GM18520 (cell line): ENCODE results near the gene SLC25A13.
"Not testable (repeated sequence)": the region's sequence is repeated elsewhere in the genome, so short reads cannot be mapped to it uniquely, and the experiment has no call there.

ENCODE experiments used
- ATAC-seq: cut with Tn5 transposase; IDR thresholded peaks from one replicate; pipeline ENCODE4 v1.9.1; 2021; ENCODE audit not compliant: unreplicated experiment

The SLC25A13 gene

GRCh38 chr7:96321658-96322372, at the start of gene SLC25A13:
Gene SLC25A13 (minus strand): TSS chr7:96322098. CDS start chr7:96321956, 142 bp downstream.
- peak; percentile 70 for ATAC-seq

- ATAC-seq: not testable (repeated sequence)
Measured at GRCh38 chr7:96365916-96366315, 44.0 kb upstream of the SLC25A13 start.

DNA sequence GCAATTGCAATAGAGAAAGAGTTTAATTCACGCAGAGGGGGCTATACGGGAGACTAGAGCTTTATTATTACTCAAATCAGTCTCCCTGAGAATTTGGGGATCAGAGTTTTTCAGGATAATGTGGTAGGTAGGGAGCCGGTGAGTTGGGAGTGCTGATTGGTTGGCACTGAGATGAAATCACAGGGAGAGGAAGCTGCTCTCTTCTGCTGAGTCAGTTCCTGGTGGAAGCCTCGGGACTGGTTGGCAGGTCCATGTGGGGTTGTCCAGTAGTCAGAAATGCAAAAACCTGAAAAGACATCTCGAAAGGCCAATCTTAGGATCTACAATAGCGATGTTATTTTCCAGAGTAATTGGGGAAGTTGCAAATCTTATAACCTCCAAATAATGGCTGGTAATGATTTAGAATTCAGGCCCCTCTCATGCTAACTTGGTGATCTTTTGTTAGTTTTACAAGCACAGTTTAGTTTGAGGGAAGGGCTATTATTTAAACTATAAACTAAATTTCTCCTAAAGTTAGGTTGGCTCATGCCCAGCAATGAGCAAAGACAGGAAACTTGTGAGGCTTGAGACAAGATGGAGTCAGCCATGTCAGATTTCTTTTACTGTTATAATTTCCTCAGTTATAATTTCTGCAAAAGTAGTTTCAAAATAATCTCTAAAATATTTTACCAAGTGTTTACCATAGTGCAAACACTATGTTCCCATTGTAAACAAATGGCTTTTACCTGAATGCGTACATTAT, 39.4 kb upstream of the SLC25A13 start:
- no peak for ATAC-seq

DNA sequence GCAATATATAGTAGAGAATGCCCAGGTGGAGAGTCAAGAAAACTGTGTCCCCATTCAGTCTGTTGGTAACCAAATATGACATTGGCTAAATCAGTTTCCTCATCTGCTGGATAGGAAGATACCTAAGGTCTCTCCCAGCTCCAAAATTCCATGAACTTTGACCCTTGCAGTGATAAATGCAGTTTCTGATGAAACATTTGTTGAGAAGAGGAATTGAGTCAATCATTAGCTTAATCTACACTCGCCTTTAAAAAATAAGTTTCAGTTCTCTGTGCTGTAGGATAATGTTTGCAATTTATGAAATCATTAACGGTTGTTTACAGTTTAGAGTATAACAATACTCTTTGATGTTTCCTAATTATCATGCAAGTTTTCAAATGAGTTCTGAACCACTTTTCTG, 38.0 kb upstream of the SLC25A13 start:
- ATAC-seq: no peak

DNA sequence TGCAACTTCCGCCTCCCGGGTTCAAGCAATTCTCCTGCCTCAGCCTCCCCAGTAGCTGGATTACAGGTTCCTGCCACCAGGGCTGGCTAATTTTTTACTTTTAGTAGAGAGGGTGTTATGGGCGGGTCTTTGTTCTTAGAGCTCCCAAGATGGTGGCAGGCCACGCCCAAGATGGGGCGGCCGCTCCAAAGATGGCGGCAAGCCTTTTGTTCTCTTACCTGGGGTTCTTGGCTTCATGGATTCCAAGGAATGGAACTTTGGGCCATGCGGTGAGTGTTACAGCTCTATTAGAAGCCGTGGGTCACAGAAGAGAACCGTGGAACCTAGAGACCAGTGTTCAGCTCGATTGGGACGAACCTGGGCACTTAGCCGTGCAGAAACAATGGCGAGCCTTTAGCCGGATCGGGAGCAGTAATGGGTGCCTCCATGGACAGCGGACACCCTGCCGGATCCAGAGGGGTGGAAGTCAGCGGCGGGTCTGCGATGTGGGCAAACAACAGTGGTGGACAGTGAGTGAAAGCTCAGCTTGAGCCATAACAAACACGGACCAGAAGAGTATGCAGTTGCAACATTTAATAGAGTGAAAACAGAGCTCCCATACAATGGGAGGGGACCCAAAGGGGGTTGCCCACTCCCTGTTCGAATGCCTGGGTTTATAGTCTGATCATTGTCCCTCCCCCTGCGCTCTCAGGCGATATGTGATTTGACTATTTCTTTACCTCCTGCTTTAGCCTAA, 36.5 kb upstream of the SLC25A13 start:
- not testable (repeated sequence) for ATAC-seq

DNA sequence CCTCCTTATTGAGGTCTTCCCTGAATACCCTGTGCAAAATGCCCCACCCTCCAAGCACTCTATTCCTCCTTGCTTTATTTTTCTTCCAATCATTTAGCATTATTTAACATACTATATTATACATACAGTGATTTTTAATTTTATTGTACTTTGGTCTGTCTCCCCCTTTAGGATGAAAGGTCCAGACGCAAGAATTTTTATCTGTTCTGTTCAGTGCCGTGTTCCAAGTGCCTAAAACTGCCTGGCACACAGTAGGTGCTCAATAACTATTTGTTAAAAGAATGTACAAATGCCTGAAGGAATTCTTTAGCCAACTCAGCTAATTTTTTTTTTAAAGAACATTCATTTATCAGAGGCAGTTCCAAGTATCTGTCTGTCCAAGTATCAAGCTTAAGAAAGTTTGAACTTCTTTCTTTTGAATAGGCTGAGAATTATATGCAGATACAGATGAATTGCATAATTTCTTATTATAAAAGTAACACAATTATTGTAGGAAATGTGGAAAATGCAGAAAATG, 34.1 kb upstream of the SLC25A13 start:
- no peak for ATAC-seq

GRCh38 chr7:96354881-96355280, 33.0 kb upstream of the SLC25A13 start:
- no peak for ATAC-seq

DNA sequence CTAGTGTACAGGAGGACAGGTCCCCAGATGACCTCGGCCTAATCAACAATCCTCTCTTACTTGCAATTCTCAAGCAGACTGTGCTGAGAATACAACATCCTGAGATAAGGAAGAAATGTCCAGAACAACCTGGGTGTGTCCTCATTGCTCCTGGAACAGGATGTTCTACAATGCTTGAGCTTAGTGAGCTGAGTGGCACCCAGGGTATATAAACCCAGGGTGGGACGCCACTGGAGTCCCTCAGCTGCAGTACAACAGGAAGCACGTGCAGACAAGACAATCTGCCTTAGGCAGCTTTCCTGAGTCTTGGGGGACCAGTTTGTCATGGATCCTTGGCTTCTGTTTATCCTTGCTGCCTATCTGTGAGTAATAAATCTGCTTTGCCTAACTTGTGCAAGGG, 27.7 kb upstream of the SLC25A13 start:
- no peak for ATAC-seq

DNA sequence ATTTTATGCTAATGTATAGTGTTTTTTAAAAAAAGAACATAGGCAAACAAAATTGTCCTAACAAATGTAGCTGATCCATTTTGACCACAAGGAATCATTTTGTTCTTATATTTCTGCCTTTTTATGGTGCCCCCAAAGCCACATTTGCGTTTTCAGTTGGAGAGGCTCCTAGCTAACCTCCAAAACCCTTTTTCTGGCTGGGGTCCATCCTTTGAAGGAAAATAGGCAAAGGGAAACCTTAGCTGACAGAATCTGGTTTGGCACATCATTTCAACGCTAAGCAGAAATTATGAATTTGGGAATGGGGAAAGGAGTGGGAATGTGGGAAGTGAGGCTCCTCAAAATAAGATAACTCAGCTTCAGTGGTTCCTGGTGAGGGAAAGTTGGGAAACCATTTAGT, 25.6 kb upstream of the SLC25A13 start:
- ATAC-seq: no peak

GRCh38 chr7:96346293-96346953, 24.5 kb upstream of the SLC25A13 start:
- ATAC-seq: no peak

DNA sequence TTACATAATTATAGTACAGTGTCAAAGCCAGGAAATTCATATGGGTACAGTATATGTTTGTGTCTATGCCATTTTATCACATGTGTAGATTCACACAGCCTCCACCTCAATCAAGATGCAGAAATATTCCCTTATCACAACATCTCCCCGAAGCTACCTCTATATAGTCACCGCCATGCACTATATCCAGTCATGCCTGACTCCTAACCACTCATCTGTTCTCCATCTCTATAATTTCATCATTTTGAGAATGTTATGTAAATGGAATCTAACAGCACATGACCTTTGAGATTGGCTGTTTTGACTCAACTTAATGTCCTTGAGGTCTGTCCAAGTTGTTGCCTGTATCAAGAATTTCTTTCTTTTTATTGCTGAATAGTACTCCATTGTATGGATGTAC, 22.3 kb upstream of the SLC25A13 start:
- ATAC-seq: no peak

GRCh38 chr7:96342049-96342448, 20.2 kb upstream of the SLC25A13 start:
- no peak for ATAC-seq

DNA sequence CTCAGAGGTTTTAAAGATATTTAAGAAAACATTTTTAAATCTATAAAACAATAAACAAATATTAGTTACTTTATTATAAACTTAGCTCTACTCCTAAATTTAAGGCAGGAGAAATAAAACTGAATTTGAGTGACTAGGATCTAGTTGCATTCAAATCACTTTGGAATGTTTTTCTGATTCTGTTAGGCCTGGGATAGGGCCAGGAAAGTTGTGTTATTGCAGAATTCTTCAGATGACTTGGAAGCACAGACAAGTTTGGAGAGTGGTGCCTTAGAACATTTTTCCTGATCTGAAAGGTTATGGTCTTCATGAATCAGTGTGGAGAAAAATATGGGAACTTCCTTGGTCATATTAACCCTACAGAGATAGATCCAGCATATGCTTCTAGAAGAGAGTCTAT, 15.6 kb upstream of the SLC25A13 start:
- ATAC-seq: no peak

DNA sequence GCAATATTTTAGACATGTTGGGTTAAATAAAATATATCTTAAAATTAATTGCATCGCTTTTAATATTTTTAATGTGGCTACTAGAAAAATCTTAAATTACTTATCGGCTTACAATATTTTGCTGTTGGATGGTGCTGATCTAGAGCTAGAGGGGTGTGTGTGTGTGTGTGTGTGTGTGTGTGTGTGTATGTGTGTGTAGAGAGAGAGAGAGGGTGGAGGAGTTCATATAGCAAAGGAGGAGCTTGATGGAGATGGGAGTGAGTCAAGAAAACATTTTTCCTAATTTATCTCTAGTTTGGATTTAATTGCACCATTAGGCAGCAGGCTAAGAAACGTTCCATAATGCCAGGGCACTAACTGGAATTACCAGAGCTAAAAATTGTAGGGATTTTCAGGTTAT, 10.4 kb upstream of the SLC25A13 start:
- ATAC-seq: no peak

DNA sequence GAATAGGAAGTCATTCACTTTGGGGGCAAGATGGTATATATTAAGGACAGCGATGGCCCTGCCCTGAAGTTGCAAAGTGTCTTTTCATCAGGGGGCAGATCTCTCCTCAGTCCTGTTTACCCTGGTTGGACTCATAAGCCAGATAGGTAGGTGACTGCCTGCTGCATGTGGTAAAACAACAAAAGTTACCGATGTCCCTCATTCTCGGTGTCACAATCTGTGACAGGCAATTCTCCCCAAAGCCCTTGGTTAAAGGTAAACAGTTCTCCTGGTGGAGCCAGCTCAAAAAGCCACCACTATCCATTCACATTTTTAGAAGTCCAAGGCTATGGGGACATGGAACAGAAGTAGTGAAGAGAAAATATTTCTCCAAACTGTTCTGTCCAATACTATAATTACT, 9.9 kb upstream of the SLC25A13 start:
- ATAC-seq: no peak

DNA sequence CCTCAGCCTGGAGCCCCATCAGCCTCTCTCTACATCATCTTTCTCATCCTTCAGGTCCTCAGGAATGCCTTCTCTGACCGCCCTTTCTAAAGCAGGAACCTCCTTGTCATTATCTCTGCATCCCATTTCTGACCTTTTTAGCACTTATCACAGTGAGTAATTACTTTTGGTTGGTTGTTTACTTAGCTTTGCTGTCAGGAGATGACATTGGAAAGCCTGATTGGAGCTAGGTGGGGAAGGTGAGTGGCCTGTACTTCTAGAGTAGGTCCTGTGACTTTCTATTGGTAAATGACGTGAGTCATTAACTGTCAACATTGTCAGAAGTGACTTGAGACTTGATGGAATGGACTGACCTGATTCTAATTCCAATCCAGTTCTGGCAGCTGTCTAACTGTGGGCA, 9.3 kb upstream of the SLC25A13 start:
- no peak for ATAC-seq

DNA sequence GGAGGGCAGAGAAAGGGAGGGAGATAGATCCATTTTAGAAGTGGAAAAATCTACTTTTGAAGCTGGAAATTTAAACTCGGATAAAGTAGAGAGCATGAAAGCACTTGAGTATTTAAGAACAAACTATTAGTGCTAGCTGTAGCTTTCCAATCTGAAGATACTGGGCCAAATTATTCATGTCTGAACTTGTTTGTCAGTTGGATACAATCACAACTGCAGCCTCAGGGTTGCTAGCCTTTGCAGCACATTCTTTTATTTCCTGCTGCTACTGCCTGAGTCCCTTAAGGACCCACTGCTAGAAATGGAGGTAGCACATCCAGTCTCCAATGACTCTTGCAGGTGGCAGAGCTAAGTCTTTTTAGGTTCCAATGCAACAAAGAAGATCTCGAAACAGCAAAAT, 8.3 kb upstream of the SLC25A13 start:
- ATAC-seq: no peak

DNA sequence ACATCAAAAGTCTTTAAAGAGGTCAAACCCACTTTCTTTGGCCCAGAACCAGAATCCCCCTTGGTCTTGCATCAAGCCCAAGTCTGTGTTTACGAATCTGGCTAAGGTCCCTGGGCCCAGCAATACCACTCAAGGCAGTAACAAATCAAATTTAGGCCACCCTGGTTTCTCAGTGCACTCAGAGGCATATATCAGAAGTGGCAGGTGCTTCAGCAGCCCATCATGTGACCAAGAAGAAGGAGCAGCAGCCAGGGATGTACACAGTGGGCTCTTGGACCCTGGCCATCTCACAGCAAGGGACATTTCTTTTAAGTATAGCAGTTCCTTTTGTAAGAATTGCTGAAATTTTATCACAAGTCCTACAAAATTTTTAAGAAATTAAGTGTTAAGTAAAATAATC, 7.3 kb upstream of the SLC25A13 start:
- no peak for ATAC-seq

- ATAC-seq: no peak
Measured at GRCh38 chr7:96328016-96328415, 6.1 kb upstream of the SLC25A13 start.

- ATAC-seq: no peak
Measured at GRCh38 chr7:96327429-96327828, 5.5 kb upstream of the SLC25A13 start.

- not testable (repeated sequence) for ATAC-seq
Measured at GRCh38 chr7:96326752-96327151, 4.9 kb upstream of the SLC25A13 start.
